CD14-positive monocyte (primary cell): ENCODE results near the gene TTC7B. TPM values are rescaled to one million over a fixed set of nuclear protein-coding genes. Genes with fewer than 3 reads are reported as not detected.
A peak's percentile ranks its signal among the peaks of the same experiment; 100 is the strongest.

Experiments used
- DNase-seq, 3 donors: peaks; one replicate each; pipeline ENCODE4 v3.0.0-alpha.2; 2011 to 2022
- H2AFZ ChIP-seq: 2 replicates; pipeline ENCODE4 v1.6.0; 2012; ENCODE audit warnings: mild to moderate bottlenecking, low read depth, low read length, inconsistent platforms; ENCODE audit not compliant: insufficient read depth, poor library complexity, severe bottlenecking
- H3K27ac ChIP-seq, 2 donors: 1 replicate in 1 of 2; 2 replicates in 1 of 2; pipeline ENCODE4 v1.5.1; 2012 to 2013; ENCODE audit warnings: low read length in 2 of 2, control low read depth in 1 of 2, inconsistent platforms in 1 of 2, low read depth in 1 of 2, mild to moderate bottlenecking in 1 of 2
- H3K27me3 ChIP-seq, 2 donors: one replicate each; pipeline versions ENCODE4 v1.6.0 to v1.6.1; 2011 to 2013; ENCODE audit warnings: low read length in 2 of 2; ENCODE audit not compliant: control insufficient read depth in 2 of 2, insufficient read depth in 2 of 2
- H3K36me3 ChIP-seq, 2 donors: replicated peaks in 1 of 2; 1 replicate in 1 of 2; 2 replicates in 1 of 2; pipeline versions ENCODE4 v1.5.1 to v1.6.1; 2012 to 2013; ENCODE audit warnings: low read length in 2 of 2, control low read depth in 1 of 2, inconsistent platforms in 1 of 2, mild to moderate bottlenecking in 1 of 2; ENCODE audit not compliant: insufficient read depth in 2 of 2, control insufficient read depth in 1 of 2
- H3K4me1 ChIP-seq, 2 donors: 1 replicate in 1 of 2; 2 replicates in 1 of 2; pipeline versions ENCODE4 v1.5.1 to v1.6.1; 2012 to 2013; ENCODE audit warnings: low read length in 2 of 2, control low read depth in 1 of 2, inconsistent platforms in 1 of 2, mild to moderate bottlenecking in 1 of 2, moderate library complexity in 1 of 2; ENCODE audit not compliant: insufficient read depth in 2 of 2, control insufficient read depth in 1 of 2
- H3K4me2 ChIP-seq: replicated peaks from 2 replicates; pipeline ENCODE3; 2012; ENCODE audit warnings: low read length, moderate library complexity, mild to moderate bottlenecking; ENCODE audit not compliant: poor library complexity, severe bottlenecking; ENCODE audit errors: extremely low read depth
- H3K4me3 ChIP-seq, 3 experiments: fragments of 200-600 bp in 1 of 3; sonication (generic) in 1 of 3; replicated peaks in 1 of 3; 1 replicate in 2 of 3; 2 replicates in 1 of 3; pipeline ENCODE4 v1.5.1; 2011 to 2013; ENCODE audit warnings: low read length in 3 of 3, mild to moderate bottlenecking in 3 of 3, control low read depth in 2 of 3, low read depth in 2 of 3, inconsistent platforms in 1 of 3, moderate library complexity in 1 of 3
- H3K79me2 ChIP-seq: 2 replicates; pipeline ENCODE4 v1.6.0; 2012; ENCODE audit warnings: mild to moderate bottlenecking, control low read depth, inconsistent platforms, low read length, moderate library complexity; ENCODE audit not compliant: insufficient read depth
- H3K9ac ChIP-seq: 2 replicates; pipeline ENCODE4 v1.6.0; 2017; ENCODE audit warnings: low read length, mild to moderate bottlenecking; ENCODE audit not compliant: insufficient read depth, poor library complexity, severe bottlenecking
- H3K9me3 ChIP-seq, 2 donors: replicated peaks in 1 of 2; 1 replicate in 1 of 2; 2 replicates in 1 of 2; pipeline versions ENCODE4 v1.5.1 to v1.6.1; 2012 to 2013; ENCODE audit warnings: low read length in 2 of 2, control low read depth in 1 of 2; ENCODE audit not compliant: control insufficient read depth in 1 of 2, insufficient read depth in 1 of 2
- H4K20me1 ChIP-seq: 2 replicates; pipeline ENCODE4 v1.6.0; 2012; ENCODE audit warnings: mild to moderate bottlenecking, low read length, control low read depth, moderate library complexity; ENCODE audit not compliant: insufficient read depth
- H3K27ac Mint-ChIP-seq, 7 donors: one replicate each; pipeline ENCODE4 v1.8.0; 2020; ENCODE audit warnings: mild to moderate bottlenecking in 7 of 7, mixed read lengths in 7 of 7, moderate library complexity in 6 of 7, inconsistent platforms in 2 of 7
- H3K27me3 Mint-ChIP-seq, 3 donors: one replicate each; pipeline ENCODE4 v1.8.0; 2021 to 2022; ENCODE audit warnings: low read depth in 3 of 3, mild to moderate bottlenecking in 3 of 3, mixed read lengths in 3 of 3, moderate library complexity in 3 of 3, inconsistent platforms in 1 of 3
- H3K36me3 Mint-ChIP-seq, 2 donors: one replicate each; pipeline ENCODE4 v1.8.0; 2020; ENCODE audit warnings: mixed read lengths in 2 of 2, inconsistent platforms in 1 of 2, mild to moderate bottlenecking in 1 of 2
- H3K4me1 Mint-ChIP-seq: one replicate; pipeline ENCODE4 v1.8.0; 2020; ENCODE audit warnings: mild to moderate bottlenecking, mixed read lengths
- H3K4me3 Mint-ChIP-seq, 2 donors: one replicate each; pipeline ENCODE4 v1.8.0; 2020; ENCODE audit warnings: mild to moderate bottlenecking in 2 of 2, mixed read lengths in 2 of 2, moderate library complexity in 1 of 2
- H3K9me3 Mint-ChIP-seq, 7 donors: one replicate each; pipeline ENCODE4 v1.8.0; 2020 to 2022; ENCODE audit warnings: mixed read lengths in 7 of 7, mild to moderate bottlenecking in 6 of 7, moderate library complexity in 6 of 7, inconsistent platforms in 2 of 7
- CTCF ChIP-seq: fragments of 200-600 bp; IDR thresholded peaks from one replicate; pipeline ENCODE4 v1.8.0; 2022; ENCODE audit warnings: antibody characterized with exemption, mild to moderate bottlenecking
- WGBS: methylation state at CpG from one replicate; pipeline ENCODE4 v1.1.5; 2013; ENCODE audit warnings: missing lambda C conversion rate; ENCODE audit not compliant: insufficient coverage; 5-methylcytosine and 5-hydroxymethylcytosine counted together
- intact Hi-C, 2 donors: fragments of 100-400 bp; cut with micrococcal nuclease; formaldehyde crosslinking; loops; one replicate each; pipeline versions ENCODE4 v1.15.0 to v1.15.1; 2023
- polyA plus RNA-seq, 3 donors: library from polyadenylated mRNA; depleted of rRNA in 1 of 3; unstranded in 2 of 3; stranded (reverse) in 1 of 3; fragments of 300-500 nt in 2 of 3; fragments of >200 nt in 1 of 3; fragmentation: Illumina TruSeq in 2 of 3; gene quantifications; 1 replicate in 2 of 3; 2 replicates in 1 of 3; pipeline ENCODE4 v1.2.3, GENCODE V29; 2012 to 2021

The TTC7B gene
- polyA plus RNA-seq, 3 donors = 0.87 to 2.6 (median 1.2) TPM

- H3K27ac ChIP-seq = no peak overlapping the region
- WGBS = 96% methylated on average over 12 of the region's 13 CpGs
- no peak for DNase-seq
- H4K20me1 ChIP-seq = no peaks in the 10 kb centered on the region
- no peaks in the 10 kb centered on the region for H3K79me2 ChIP-seq
- Mint-ChIP-seq H3K27me3 (no peaks in the 10 kb centered on the region), H3K4me1 (no peaks in the 10 kb centered on the region), H3K27ac (no peak overlapping the region), H3K9me3 (peaks cover 0 to 9% (median 2%) of the 10 kb centered on the region in 7 donors), H3K4me3 (no peak overlapping the region), H3K36me3 (no peaks in the 10 kb centered on the region)
- H2AFZ ChIP-seq = no peak overlapping the region
- H3K27me3 ChIP-seq = no peaks in the 10 kb centered on the region
- H3K9me3 ChIP-seq = peaks cover 0 to 4% of the 10 kb centered on the region in 2 donors
- H3K36me3 ChIP-seq = no peaks in the 10 kb centered on the region
- H3K9ac ChIP-seq = no peak overlapping the region
- no peak for TF ChIP-seq CTCF
- H3K4me3 ChIP-seq = no peak overlapping the region
- intact Hi-C loops = no loop called here
- H3K4me2 ChIP-seq = no peak overlapping the region
- no peaks in the 10 kb centered on the region for H3K4me1 ChIP-seq
These were observed 261.9 kb downstream of the TTC7B start for GRCh38 chr14:90554341-90554740.

- Mint-ChIP-seq H3K27ac (peak overlapping the region in 1 of 7 donors; percentile 6), H3K27me3 (no peaks in the 10 kb centered on the region), H3K9me3 (peaks cover 0 to 9% (median 2%) of the 10 kb centered on the region in 7 donors), H3K4me1 (no peaks in the 10 kb centered on the region), H3K36me3 (no peaks in the 10 kb centered on the region), H3K4me3 (no peak overlapping the region)
- Histone ChIP-seq H4K20me1 (no peaks in the 10 kb centered on the region), H3K27ac (no peak overlapping the region), H3K9ac (no peak overlapping the region), H3K4me3 (no peak overlapping the region), H3K36me3 (no peaks in the 10 kb centered on the region), H3K27me3 (no peaks in the 10 kb centered on the region), H3K9me3 (peaks cover 0 to 4% of the 10 kb centered on the region in 2 donors), H2AFZ (no peak overlapping the region), H3K4me2 (no peak overlapping the region), H3K4me1 (no peaks in the 10 kb centered on the region), H3K79me2 (no peaks in the 10 kb centered on the region)
- WGBS = 93% methylated on average over 7 of the region's 9 CpGs
- no peak for DNase-seq
- TF ChIP-seq CTCF = no peak
- intact Hi-C loops = no loop called here
These were observed 262.3 kb downstream of the TTC7B start for GRCh38 chr14:90553921-90554336.
